HepG2 (cell line): ENCODE results near the gene TNFSF8. TPM values are rescaled to one million over a fixed set of nuclear protein-coding genes. Genes with fewer than 3 reads are reported as not detected.

Experiments
- HNF4G ChIP-seq, 2 experiments: sonication (generic) in 1 of 2; formaldehyde crosslinking in 1 of 2; IDR thresholded peaks; 2 replicates each; pipeline versions ENCODE4 v1.4.0 to v1.6.1; 2011 to 2020; ENCODE audit warnings: borderline replicate concordance in 2 of 2, low read depth in 2 of 2, mild to moderate bottlenecking in 2 of 2, low read length in 1 of 2, missing genetic modification reagents in 1 of 2, moderate library complexity in 1 of 2
- HNRNPK ChIP-seq: fragments of 200-400 bp; formaldehyde crosslinking; IDR thresholded peaks from 2 replicates; pipeline ENCODE4 v1.6.1; 2018; ENCODE audit warnings: low read length, low read depth, moderate library complexity, mild to moderate bottlenecking; ENCODE audit not compliant: poor library complexity, severe bottlenecking
- KLF6 ChIP-seq: IDR thresholded peaks from 2 replicates; pipeline ENCODE4 v1.8.0; 2016; ENCODE audit warnings: missing biosample characterization, missing genetic modification reagents
- POLR2AphosphoS2 ChIP-seq: IDR thresholded peaks from 2 replicates; pipeline ENCODE4 v1.6.1; 2011; ENCODE audit warnings: low read depth, low read length, improper control_type of control experiment
- RXRA ChIP-seq: sonication (generic); formaldehyde crosslinking; IDR thresholded peaks from 2 replicates; pipeline ENCODE4 v1.5.1; 2020; ENCODE audit warnings: missing genetic modification reagents
- SAFB2 ChIP-seq: sonication (generic); formaldehyde crosslinking; IDR thresholded peaks from 2 replicates; pipeline ENCODE4 v1.5.1; 2020; ENCODE audit warnings: missing genetic modification reagents, low read depth, mild to moderate bottlenecking, borderline replicate concordance
- SUZ12 ChIP-seq: fragments of 150-350 bp; IDR thresholded peaks from 2 replicates; pipeline ENCODE4 v1.6.1; 2014; ENCODE audit warnings: low read depth, low read length
- TAF1 ChIP-seq: sonication (generic); formaldehyde crosslinking; IDR thresholded peaks from 2 replicates; pipeline ENCODE4 v1.4.0; 2020; ENCODE audit warnings: missing genetic modification reagents
- TEAD3 ChIP-seq: optimal IDR thresholded peaks from 2 replicates; pipeline ENCODE3; 2016; ENCODE audit warnings: borderline replicate concordance
- YEATS2 ChIP-seq: sonication (generic); formaldehyde crosslinking; IDR thresholded peaks from 2 replicates; pipeline ENCODE4 v1.4.0; 2020; ENCODE audit warnings: missing genetic modification reagents, borderline replicate concordance
- ZBTB1 ChIP-seq: sonication (generic); formaldehyde crosslinking; IDR thresholded peaks from 2 replicates; pipeline ENCODE4 v1.4.0; 2020; ENCODE audit warnings: missing genetic modification reagents, borderline replicate concordance
- ZFP36 ChIP-seq: fragments of 150-350 bp; IDR thresholded peaks from 2 replicates; pipeline ENCODE4 v1.6.1; 2018; ENCODE audit warnings: borderline replicate concordance, low read length, low read depth; ENCODE audit not compliant: partially characterized antibody
- ZNF253 ChIP-seq: sonication (generic); formaldehyde crosslinking; IDR thresholded peaks from 2 replicates; pipeline ENCODE4 v1.8.0; 2022; ENCODE audit warnings: mild to moderate bottlenecking, missing genetic modification reagents, borderline replicate concordance
- ZNF382 ChIP-seq: sonication (generic); formaldehyde crosslinking; IDR thresholded peaks from 2 replicates; pipeline ENCODE4 v1.5.0; 2020; ENCODE audit warnings: missing genetic modification reagents, mild to moderate bottlenecking, borderline replicate concordance
- ZNF567 ChIP-seq: sonication (generic); formaldehyde crosslinking; IDR thresholded peaks from 2 replicates; pipeline ENCODE4 v1.8.1; 2023; ENCODE audit warnings: mild to moderate bottlenecking, missing genetic modification reagents, borderline replicate concordance
- polyA plus RNA-seq, 8 experiments: library from polyadenylated mRNA; depleted of rRNA in 3 of 8; stranded (reverse) in 7 of 8; unstranded in 1 of 8; fragments of >200 nt; fragmentation: Illumina TruSeq in 4 of 8; extraction: Trizol in 4 of 8; gene quantifications; 2 replicates each; pipeline versions ENCODE4 v1.2.1 to v1.2.3, GENCODE V29; 2011 to 2016; ENCODE audit warnings: low read depth in 4 of 8, missing spikeins in 1 of 8, mixed read lengths in 1 of 8; ENCODE audit not compliant: insufficient read depth in 1 of 8
- total RNA-seq, 5 experiments: library from RNA; depleted of rRNA; stranded (reverse); fragments of >200 nt; fragmentation: Illumina TruSeq; extraction: Trizol; gene quantifications; 2 replicates each; pipeline ENCODE4 v1.2.3, GENCODE V29; 2016; ENCODE audit warnings: low read depth in 1 of 5
- TF ChIP-seq, protein P1 (sequence below), 2 experiments: sonication (generic) in 1 of 2; formaldehyde crosslinking in 1 of 2; IDR thresholded peaks; 2 replicates each; pipeline versions ENCODE4 v1.4.0 to v1.6.1; 2016 to 2020; ENCODE audit warnings: borderline replicate concordance in 1 of 2, low read depth in 1 of 2, mild to moderate bottlenecking in 1 of 2, missing genetic modification reagents in 1 of 2
- TF ChIP-seq, protein P2 (sequence below), 2 experiments: IDR thresholded peaks; 2 replicates each; pipeline ENCODE4 v1.6.1; 2011 to 2012; ENCODE audit warnings: low read length in 2 of 2, borderline replicate concordance in 1 of 2, low read depth in 1 of 2, mild to moderate bottlenecking in 1 of 2, moderate library complexity in 1 of 2
- TF ChIP-seq, protein P3 (sequence below): sonication (generic); formaldehyde crosslinking; IDR thresholded peaks from 2 replicates; pipeline ENCODE4 v1.9.0; 2021; ENCODE audit warnings: missing genetic modification reagents, borderline replicate concordance

Gene TNFSF8
- total and polyA plus RNA-seq, 2 of the 13 experiments (the other 11 are each of a cell fraction or from before 2014, with no cell fraction given) = not detected

DNA sequence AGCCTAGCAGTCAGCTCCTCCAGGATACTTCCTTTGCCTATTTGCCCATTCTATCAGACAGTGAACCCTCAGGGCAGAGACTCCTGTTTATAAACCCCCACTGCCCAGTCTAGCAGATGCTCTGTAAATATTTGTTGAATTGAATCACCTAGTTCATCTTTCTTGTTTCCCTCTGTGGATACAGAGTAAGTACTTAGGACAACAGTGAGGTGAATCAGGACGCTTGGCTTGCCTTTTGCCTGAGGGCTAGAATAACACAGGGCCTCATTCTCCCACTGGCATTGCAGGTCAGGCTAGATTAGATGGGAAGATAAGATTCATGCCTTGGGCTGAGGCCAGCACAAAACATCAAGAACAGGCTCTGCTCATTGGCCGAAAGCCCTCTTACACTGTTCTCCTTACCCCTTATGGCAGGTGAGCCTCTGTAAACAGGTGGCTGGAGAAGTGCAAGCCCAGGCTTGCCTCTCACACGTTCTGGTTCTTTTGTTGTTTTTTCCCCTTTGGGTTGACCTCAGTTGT is 22.2 kb downstream of the TNFSF8 start (continued):
- TF ChIP-seq HNRNPK = no peak
- no peak for TF ChIP-seq POLR2AphosphoS2
- no peak for TF ChIP-seq YEATS2 (CRISPR knock-in tag)
- TF ChIP-seq SAFB2 (CRISPR knock-in tag) = no peak
- no peak for TF ChIP-seq ZFP36
- TF ChIP-seq, protein P1, sequence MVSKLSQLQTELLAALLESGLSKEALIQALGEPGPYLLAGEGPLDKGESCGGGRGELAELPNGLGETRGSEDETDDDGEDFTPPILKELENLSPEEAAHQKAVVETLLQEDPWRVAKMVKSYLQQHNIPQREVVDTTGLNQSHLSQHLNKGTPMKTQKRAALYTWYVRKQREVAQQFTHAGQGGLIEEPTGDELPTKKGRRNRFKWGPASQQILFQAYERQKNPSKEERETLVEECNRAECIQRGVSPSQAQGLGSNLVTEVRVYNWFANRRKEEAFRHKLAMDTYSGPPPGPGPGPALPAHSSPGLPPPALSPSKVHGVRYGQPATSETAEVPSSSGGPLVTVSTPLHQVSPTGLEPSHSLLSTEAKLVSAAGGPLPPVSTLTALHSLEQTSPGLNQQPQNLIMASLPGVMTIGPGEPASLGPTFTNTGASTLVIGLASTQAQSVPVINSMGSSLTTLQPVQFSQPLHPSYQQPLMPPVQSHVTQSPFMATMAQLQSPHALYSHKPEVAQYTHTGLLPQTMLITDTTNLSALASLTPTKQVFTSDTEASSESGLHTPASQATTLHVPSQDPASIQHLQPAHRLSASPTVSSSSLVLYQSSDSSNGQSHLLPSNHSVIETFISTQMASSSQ (IDR thresholded peaks at IDR 0.05; ENCODE audit: low read depth) = no peak
- TF ChIP-seq, protein P1 (CRISPR knock-in tag; IDR thresholded peaks at IDR 0.05; ENCODE audit: borderline replicate concordance) = peak; percentile 25; the same call in 1 of the 2 replicates
- no peak for TF ChIP-seq HNF4G (IDR thresholded peaks at IDR 0.05; ENCODE audit: borderline replicate concordance, low read depth, low read length)
- TF ChIP-seq HNF4G (CRISPR knock-in tag; IDR thresholded peaks at IDR 0.05; ENCODE audit: borderline replicate concordance, low read depth) = peak; percentile 25; the same call in 1 of the 2 replicates
- TF ChIP-seq, protein P2, sequence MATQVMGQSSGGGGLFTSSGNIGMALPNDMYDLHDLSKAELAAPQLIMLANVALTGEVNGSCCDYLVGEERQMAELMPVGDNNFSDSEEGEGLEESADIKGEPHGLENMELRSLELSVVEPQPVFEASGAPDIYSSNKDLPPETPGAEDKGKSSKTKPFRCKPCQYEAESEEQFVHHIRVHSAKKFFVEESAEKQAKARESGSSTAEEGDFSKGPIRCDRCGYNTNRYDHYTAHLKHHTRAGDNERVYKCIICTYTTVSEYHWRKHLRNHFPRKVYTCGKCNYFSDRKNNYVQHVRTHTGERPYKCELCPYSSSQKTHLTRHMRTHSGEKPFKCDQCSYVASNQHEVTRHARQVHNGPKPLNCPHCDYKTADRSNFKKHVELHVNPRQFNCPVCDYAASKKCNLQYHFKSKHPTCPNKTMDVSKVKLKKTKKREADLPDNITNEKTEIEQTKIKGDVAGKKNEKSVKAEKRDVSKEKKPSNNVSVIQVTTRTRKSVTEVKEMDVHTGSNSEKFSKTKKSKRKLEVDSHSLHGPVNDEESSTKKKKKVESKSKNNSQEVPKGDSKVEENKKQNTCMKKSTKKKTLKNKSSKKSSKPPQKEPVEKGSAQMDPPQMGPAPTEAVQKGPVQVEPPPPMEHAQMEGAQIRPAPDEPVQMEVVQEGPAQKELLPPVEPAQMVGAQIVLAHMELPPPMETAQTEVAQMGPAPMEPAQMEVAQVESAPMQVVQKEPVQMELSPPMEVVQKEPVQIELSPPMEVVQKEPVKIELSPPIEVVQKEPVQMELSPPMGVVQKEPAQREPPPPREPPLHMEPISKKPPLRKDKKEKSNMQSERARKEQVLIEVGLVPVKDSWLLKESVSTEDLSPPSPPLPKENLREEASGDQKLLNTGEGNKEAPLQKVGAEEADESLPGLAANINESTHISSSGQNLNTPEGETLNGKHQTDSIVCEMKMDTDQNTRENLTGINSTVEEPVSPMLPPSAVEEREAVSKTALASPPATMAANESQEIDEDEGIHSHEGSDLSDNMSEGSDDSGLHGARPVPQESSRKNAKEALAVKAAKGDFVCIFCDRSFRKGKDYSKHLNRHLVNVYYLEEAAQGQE (IDR thresholded peaks at IDR 0.05; ENCODE audit: borderline replicate concordance in 1 of 2, low read depth in 1 of 2, low read length in 2 of 2) = no peak
- peak; percentile 55 for TF ChIP-seq TEAD3 (CRISPR knock-in tag)
- TF ChIP-seq ZNF567 (CRISPR knock-in tag) = no peak
- TF ChIP-seq KLF6 = no peak
- TF ChIP-seq SUZ12 = no peak
- TF ChIP-seq, protein P3, sequence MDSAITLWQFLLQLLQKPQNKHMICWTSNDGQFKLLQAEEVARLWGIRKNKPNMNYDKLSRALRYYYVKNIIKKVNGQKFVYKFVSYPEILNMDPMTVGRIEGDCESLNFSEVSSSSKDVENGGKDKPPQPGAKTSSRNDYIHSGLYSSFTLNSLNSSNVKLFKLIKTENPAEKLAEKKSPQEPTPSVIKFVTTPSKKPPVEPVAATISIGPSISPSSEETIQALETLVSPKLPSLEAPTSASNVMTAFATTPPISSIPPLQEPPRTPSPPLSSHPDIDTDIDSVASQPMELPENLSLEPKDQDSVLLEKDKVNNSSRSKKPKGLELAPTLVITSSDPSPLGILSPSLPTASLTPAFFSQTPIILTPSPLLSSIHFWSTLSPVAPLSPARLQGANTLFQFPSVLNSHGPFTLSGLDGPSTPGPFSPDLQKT = no peak
- TF ChIP-seq ZBTB1 (CRISPR knock-in tag) = no peak
- TF ChIP-seq RXRA (CRISPR knock-in tag) = peak; percentile 75; the same call in 1 of the 2 replicates
- no peak for TF ChIP-seq TAF1
- TF ChIP-seq ZNF382 (CRISPR knock-in tag) = no peak
- no peak for TF ChIP-seq ZNF253 (CRISPR knock-in tag)
